Effector memory CD4-positive, alpha-beta T cell (primary cell): Measurements from ENCODE around the gene IER5.

Experiments used
- DNase-seq, 3 donors: peaks; one replicate each; pipeline ENCODE4 v3.0.0-alpha.2; 2020
- H3K27ac ChIP-seq: 2 replicates; pipeline ENCODE4 v1.7.0; 2013; ENCODE audit warnings: mild to moderate bottlenecking, low read length, moderate library complexity; ENCODE audit not compliant: insufficient read depth, poor library complexity, severe bottlenecking
- H3K27me3 ChIP-seq: replicated peaks from 2 replicates; pipeline ENCODE4 v1.7.0; 2013; ENCODE audit warnings: mild to moderate bottlenecking, low read length; ENCODE audit not compliant: insufficient read depth, control insufficient read depth, poor library complexity, severe bottlenecking
- H3K36me3 ChIP-seq: 2 replicates; pipeline ENCODE4 v1.7.0; 2013; ENCODE audit warnings: mild to moderate bottlenecking, low read length, moderate library complexity; ENCODE audit not compliant: control insufficient read depth, insufficient read depth
- H3K4me1 ChIP-seq: 2 replicates; pipeline ENCODE4 v1.7.0; 2013; ENCODE audit warnings: low read length, mild to moderate bottlenecking; ENCODE audit not compliant: control insufficient read depth, insufficient read depth, poor library complexity, severe bottlenecking
- H3K4me3 ChIP-seq: 2 replicates; pipeline ENCODE4 v1.7.0; 2013; ENCODE audit warnings: low read length, low read depth, mild to moderate bottlenecking; ENCODE audit not compliant: insufficient read depth, poor library complexity, severe bottlenecking
- H3K9me3 ChIP-seq: 2 replicates; pipeline ENCODE4 v1.7.0; 2013; ENCODE audit warnings: mild to moderate bottlenecking, low read length, moderate library complexity; ENCODE audit not compliant: control insufficient read depth

IER5 gene

GRCh38 chr1:181087400-181087901, 1.0 kb upstream of the IER5 start:
- DNase-seq, result no peak
- Histone ChIP-seq H3K9me3 (no peaks in the 10 kb centered on the region), H3K27ac (no peak overlapping the region)

DNA sequence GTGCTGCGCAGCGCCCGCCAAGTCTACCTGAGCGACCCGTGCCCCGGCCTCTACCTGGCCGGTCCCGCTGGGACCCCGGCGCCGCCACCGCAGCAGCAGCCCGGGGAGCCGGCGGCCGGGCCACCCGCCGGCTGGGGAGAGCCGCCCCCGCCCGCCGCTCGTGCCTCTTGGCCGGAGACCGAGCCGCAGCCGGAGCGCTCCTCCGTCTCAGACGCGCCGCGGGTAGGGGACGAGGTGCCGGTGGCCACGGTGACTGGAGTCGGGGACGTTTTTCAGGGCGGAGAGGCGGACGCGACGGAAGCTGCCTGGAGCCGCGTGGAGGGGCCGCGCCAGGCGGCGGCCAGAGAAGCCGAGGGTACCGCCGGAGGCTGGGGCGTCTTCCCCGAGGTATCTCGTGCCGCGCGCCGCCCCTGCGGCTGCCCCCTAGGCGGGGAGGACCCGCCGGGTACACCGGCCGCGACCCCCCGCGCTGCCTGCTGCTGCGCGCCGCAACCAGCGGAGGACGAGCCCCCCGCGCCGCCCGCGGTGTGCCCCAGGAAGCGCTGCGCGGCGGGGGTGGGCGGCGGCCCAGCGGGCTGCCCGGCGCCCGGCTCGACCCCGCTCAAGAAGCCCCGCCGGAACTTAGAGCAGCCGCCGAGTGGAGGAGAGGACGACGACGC, 646 bp downstream of the IER5 start:
- Histone ChIP-seq H3K9me3 (no peaks in the 10 kb centered on the region), H3K4me3 (peak overlapping the region; percentile 92), H3K27me3 (no peaks in the 10 kb centered on the region), H3K4me1 (peaks cover 11% of the 10 kb centered on the region), H3K27ac (peak overlapping the region; percentile 99), H3K36me3 (no peaks in the 10 kb centered on the region)
- DNase-seq, result peak in 2 of 3 donors; percentile 12 to 15

More at GRCh38 chr1:181087400-181087901, 1.0 kb upstream of the IER5 start:
- H3K36me3 ChIP-seq, result no peaks in the 10 kb centered on the region
- no peak overlapping the region for H3K4me3 ChIP-seq
- no peaks in the 10 kb centered on the region for H3K27me3 ChIP-seq
- peaks cover 11% of the 10 kb centered on the region for H3K4me1 ChIP-seq

DNA sequence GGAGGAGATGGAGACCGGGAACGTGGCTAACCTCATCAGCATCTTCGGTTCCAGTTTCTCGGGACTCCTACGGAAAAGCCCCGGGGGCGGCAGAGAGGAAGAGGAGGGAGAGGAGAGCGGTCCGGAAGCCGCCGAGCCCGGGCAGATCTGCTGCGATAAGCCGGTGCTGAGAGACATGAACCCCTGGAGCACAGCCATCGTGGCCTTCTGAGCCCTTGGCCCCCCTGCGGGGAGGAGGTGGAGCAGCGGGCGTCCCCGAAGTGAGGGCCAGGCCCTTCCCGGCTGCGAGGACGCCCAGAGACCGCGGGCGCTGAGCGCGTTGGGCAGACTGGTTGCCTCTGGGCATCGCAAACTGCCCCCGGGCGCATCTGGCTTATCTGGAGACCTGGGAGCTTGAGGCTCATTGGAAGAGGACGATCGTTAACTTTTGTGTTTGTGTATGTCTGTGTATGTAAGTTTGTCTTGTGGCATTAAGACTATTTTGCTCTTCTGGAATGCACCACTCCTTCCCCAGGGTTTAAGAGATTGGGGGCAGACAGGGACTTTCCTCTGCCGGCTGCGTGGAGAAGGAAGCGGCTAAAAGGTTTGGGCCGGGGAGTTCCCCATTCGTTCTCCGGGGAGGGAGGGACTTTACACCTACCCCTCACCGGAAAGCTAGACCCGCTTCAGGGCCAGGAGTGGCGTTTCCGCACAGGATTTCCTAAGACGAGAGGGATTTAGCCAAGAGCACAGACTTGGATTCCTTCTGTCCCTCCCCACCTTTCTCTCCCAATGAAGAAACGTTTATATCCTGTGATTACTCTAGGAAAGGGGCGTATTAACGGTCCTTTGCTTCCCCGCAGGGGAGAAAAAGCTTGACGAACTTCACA, 1.4 kb downstream of the IER5 start:
- Histone ChIP-seq H3K4me3 (peak overlapping the region; percentile 92), H3K27me3 (no peaks in the 10 kb centered on the region), H3K4me1 (peaks cover 11% of the 10 kb centered on the region), H3K9me3 (no peaks in the 10 kb centered on the region), H3K36me3 (no peaks in the 10 kb centered on the region), H3K27ac (peak overlapping the region; percentile 99)
- DNase-seq, result peak; percentile 81 to 82 (median 82)

DNA sequence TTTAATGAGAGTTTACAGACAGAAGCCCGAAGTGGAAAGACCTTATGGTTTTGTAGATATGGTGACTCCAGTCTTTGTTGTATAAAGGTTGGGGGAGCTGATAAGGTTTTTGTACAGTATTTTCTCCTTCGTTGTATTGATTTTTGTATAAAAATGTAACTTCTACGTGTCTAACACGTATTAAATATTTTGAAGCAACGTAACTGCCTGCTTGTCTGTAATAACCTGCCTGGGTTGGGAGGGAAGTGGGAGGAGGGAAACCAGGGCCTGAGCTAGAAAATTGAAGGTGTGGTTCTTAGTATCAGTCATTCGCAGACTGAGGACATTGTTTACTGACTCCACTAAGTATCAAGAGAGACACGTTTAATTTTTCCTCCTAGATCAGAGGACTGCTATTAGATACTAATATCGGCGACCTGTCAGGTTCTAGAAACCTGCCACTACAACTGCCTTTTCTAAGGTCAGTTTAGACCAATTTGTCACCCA, 2.2 kb downstream of the IER5 start:
- Histone ChIP-seq H3K9me3 (no peaks in the 10 kb centered on the region), H3K4me3 (peak overlapping the region; percentile 92), H3K27me3 (no peaks in the 10 kb centered on the region), H3K27ac (peak overlapping the region; percentile 99), H3K4me1 (peaks cover 11% of the 10 kb centered on the region), H3K36me3 (no peaks in the 10 kb centered on the region)
- peak in 2 of 3 donors; percentile 8 to 24 for DNase-seq

GRCh38 chr1:181091309-181092040, 3.0 kb downstream of the IER5 start:
- no peak for DNase-seq
- Histone ChIP-seq H3K36me3 (no peaks in the 10 kb centered on the region), H3K9me3 (no peaks in the 10 kb centered on the region), H3K4me1 (peaks cover 11% of the 10 kb centered on the region), H3K4me3 (peak overlapping the region; percentile 92), H3K27ac (peak overlapping the region; percentile 99), H3K27me3 (no peaks in the 10 kb centered on the region)

DNA sequence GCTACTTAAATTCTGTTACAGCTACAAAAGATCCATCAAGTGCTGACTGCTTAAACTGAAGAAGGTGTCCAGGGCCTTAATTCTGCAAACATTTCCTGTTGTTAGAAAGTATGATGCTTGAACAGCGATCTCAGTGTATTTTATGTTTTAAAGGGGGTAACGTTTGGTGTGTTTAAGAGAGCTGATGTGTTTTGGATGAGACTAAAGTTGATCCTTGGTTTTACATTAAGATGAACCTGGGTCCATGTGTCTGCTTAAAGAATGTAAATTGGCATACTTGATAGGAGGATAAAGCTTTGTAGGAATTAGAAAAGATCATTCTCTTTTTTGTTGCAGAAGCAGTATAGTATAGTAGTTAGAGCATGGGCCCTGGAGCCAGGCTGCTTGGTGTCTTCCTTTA, 3.6 kb downstream of the IER5 start:
- Histone ChIP-seq H3K4me3 (no peak overlapping the region), H3K36me3 (no peaks in the 10 kb centered on the region), H3K9me3 (no peaks in the 10 kb centered on the region)

DNA sequence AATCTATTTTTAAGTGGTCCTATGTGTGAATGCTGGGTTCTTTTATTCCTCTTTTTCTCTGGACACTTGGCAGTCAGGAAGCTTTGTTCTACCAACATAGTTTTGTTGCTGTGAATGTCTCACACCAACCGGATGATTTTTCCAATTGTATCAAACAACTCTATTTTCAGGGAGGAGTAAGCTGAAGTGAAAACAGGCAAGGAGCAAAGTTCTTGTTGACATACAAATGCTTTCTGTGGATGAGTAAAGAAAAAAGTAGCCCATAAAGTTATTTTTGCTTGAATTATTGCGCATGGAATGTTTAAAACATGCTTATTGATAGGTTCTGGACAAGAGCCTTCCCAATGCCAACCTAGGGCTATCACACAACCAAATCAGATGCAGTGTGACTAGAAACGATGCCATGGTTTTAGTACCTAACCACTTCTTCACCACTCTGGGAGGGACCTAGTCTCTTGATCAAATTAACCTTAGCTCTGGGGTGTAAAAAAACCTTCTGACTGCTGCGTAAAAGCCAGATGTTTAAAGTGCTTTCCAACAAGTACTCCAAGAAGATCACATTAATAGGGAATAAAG, 4.5 kb downstream of the IER5 start:
- Histone ChIP-seq H3K27ac (no peak overlapping the region), H3K9me3 (no peaks in the 10 kb centered on the region), H3K4me1 (peaks cover 11% of the 10 kb centered on the region), H3K36me3 (no peaks in the 10 kb centered on the region), H3K4me3 (no peak overlapping the region), H3K27me3 (no peaks in the 10 kb centered on the region)
- DNase-seq, result no peak

More for the DNA sequence above, 3.6 kb downstream of the IER5 start:
- no peak overlapping the region for H3K27ac ChIP-seq
- peaks cover 11% of the 10 kb centered on the region for H3K4me1 ChIP-seq
- DNase-seq, result no peak
- no peaks in the 10 kb centered on the region for H3K27me3 ChIP-seq

DNA sequence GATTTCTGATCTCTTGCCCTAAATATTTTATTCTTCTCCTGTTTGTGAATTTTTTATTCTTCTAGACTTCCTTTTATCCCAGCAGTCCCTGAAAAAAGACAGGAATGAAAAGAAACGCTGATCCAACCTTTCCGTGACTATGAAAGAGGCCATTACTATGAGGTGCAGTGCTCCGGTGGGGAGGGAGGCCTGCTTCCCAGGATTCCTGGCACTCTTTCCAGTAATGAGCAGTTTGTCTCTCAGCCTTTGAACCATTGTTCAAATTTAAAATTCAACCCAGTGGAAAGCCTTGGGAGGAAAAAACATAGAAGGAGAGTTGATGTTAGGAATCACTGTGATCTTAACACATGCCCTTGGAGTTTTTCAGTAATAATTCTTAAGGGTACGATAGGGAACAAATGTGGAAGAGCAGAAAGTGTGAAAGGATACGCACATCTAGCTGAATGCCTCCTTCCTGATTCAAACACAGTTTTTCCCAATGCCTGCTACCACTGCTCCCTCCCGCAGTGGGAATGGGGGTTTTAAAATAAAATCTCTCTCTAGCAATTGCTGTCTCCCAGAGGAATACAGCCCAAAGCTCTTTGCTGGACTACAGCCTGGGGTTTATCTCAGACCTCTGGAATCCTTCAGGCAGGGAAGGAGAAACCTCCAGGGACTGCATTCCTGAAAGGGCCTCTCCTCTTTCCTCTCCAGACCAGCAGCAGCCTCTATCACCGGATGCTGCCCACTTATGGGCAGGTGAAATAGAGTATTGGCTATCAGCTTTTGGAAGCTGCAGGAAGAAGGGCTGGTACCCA, 6.1 kb downstream of the IER5 start:
- Histone ChIP-seq H3K36me3 (no peaks in the 10 kb centered on the region), H3K4me1 (peaks cover 14% of the 10 kb centered on the region), H3K4me3 (no peak overlapping the region), H3K27me3 (no peaks in the 10 kb centered on the region), H3K27ac (no peak overlapping the region), H3K9me3 (no peaks in the 10 kb centered on the region)
- DNase-seq, result no peak

GRCh38 chr1:181095260-181095659, 6.8 kb downstream of the IER5 start:
- DNase-seq, result no peak
- no peak overlapping the region for H3K4me3 ChIP-seq
- no peaks in the 10 kb centered on the region for H3K36me3 ChIP-seq
- no peak overlapping the region for H3K27ac ChIP-seq
- H3K27me3 ChIP-seq, result no peaks in the 10 kb centered on the region
- no peaks in the 10 kb centered on the region for H3K9me3 ChIP-seq
- H3K4me1 ChIP-seq, result peaks cover 20% of the 10 kb centered on the region
